ENCODE measurements around the gene ZNF580. TPM values are rescaled to one million over a fixed set of nuclear protein-coding genes. Genes with fewer than 3 reads are reported as not detected.
A peak's percentile ranks its signal among the peaks of the same experiment; 100 is the strongest.

Gene ZNF580
- total RNA-seq = 10 to 100 TPM; 32.0 to 36.7 TPM
- long read RNA-seq, donor 1, transcript ZNF580-201 (2 exons, 1,261 nt) = major isoform, 11 of 12 reads
- long read RNA-seq, donor 1, partial matches to known transcripts = 0 of 12 reads
- long read RNA-seq, donor 1, other reads (novel, unspliced or antisense) = 0 of 12 reads
- long read RNA-seq, donor 2, transcript ZNF580-201 (2 exons, 1,261 nt) = major isoform, 14 of 23 reads
- long read RNA-seq, donor 2, transcript ZNF580-202 (1 exons, 1,707 nt) = minor isoform, 7 of 23 reads
- long read RNA-seq, donor 2, partial matches to known transcripts = 1 of 23 reads
- long read RNA-seq, donor 2, other reads (novel, unspliced or antisense) = 1 of 23 reads

GRCh38 chr19:55640577-55641425 lies at the start of gene ZNF580:
ZNF580 (plus strand) TSS chr19:55641002; CDS start chr19:55642509, 1,507 bp downstream.
- no peak for DNase-seq (ENCODE audit: low spot score)

GRCh38 chr19:55591555-55591954 lies 49.2 kb upstream of the ZNF580 start:
- intact Hi-C loops (cut with DNase I) = no loop called here
- DNase-seq (ENCODE audit: low spot score) = no peak

More at GRCh38 chr19:55640577-55641425, at the start of gene ZNF580:
- intact Hi-C loops (cut with DNase I) = no loop called here

GRCh38 chr19:55592391-55593090 lies 48.3 kb upstream of the ZNF580 start:
- no peak for DNase-seq (ENCODE audit: low spot score)
- intact Hi-C loops (cut with DNase I) = no loop called here

GRCh38 chr19:55593096-55593772 lies 47.6 kb upstream of the ZNF580 start:
- DNase-seq (ENCODE audit: low spot score) = no peak
- intact Hi-C loops (cut with DNase I) = no loop called here

- no peak for DNase-seq (ENCODE audit: low spot score)
- intact Hi-C loops (cut with DNase I) = no loop called here
Observed at GRCh38 chr19:55594996-55595545, 45.7 kb upstream of the ZNF580 start.

- intact Hi-C loops (cut with DNase I) = no loop called here
- DNase-seq (ENCODE audit: low spot score) = no peak
Observed at GRCh38 chr19:55596304-55596703, 44.5 kb upstream of the ZNF580 start.

GRCh38 chr19:55597501-55597921 lies 43.3 kb upstream of the ZNF580 start:
- DNase-seq (ENCODE audit: low spot score) = no peak
- intact Hi-C loops (cut with DNase I) = no loop called here

GRCh38 chr19:55598034-55598433 lies 42.8 kb upstream of the ZNF580 start:
- intact Hi-C loops (cut with DNase I) = no loop called here

GRCh38 chr19:55598719-55599467 lies 41.9 kb upstream of the ZNF580 start:
- intact Hi-C loops (cut with DNase I) = no loop called here
- DNase-seq (ENCODE audit: low spot score) = peak; percentile 98

More at GRCh38 chr19:55598034-55598433, 42.8 kb upstream of the ZNF580 start:
- DNase-seq (ENCODE audit: low spot score) = no peak

GRCh38 chr19:55599468-55599841 lies 41.3 kb upstream of the ZNF580 start, which contains the start of gene FIZ1:
FIZ1 (minus strand) TSS chr19:55599517; CDS start chr19:55597865, 1,652 bp downstream.
- intact Hi-C loops (cut with DNase I) = no loop called here

GRCh38 chr19:55599842-55600661 lies 40.8 kb upstream of the ZNF580 start, which contains the start of gene ZNF524:
ZNF524 (plus strand) TSS chr19:55600288; CDS start chr19:55602113, 1,825 bp downstream.
- peak; percentile 95 for DNase-seq (ENCODE audit: low spot score)
- intact Hi-C loops (cut with DNase I) = loop anchor here in 1 of 2 donors (5.0 kb wide), 2 partner anchors 1062 to 1133 kb away; no protein-coding TSS in a partner anchor

More at GRCh38 chr19:55599468-55599841, 41.3 kb upstream of the ZNF580 start, which contains the start of gene FIZ1:
- peak; percentile 99 for DNase-seq (ENCODE audit: low spot score)

- no peak for DNase-seq (ENCODE audit: low spot score)
- intact Hi-C loops (cut with DNase I) = loop anchor here in 1 of 2 donors (5.0 kb wide), 2 partner anchors 1062 to 1133 kb away; no protein-coding TSS in a partner anchor
Observed at GRCh38 chr19:55600662-55601028, 40.2 kb upstream of the ZNF580 start.

- intact Hi-C loops (cut with DNase I) = loop anchor here in 1 of 2 donors (5.0 kb wide), 2 partner anchors 1061 to 1134 kb away; no protein-coding TSS in a partner anchor
Observed at GRCh38 chr19:55601084-55601483, 39.7 kb upstream of the ZNF580 start.

GRCh38 chr19:55602104-55603001 lies 38.4 kb upstream of the ZNF580 start:
- DNase-seq (ENCODE audit: low spot score) = no peak
- intact Hi-C loops (cut with DNase I) = loop anchor here in 1 of 2 donors (5.0 kb wide), 2 partner anchors 1060 to 1135 kb away; no protein-coding TSS in a partner anchor

More at GRCh38 chr19:55601084-55601483, 39.7 kb upstream of the ZNF580 start:
- no peak for DNase-seq (ENCODE audit: low spot score)

- intact Hi-C loops (cut with DNase I) = loop anchor here in 1 of 2 donors (5.0 kb wide), 2 partner anchors 1059 to 1136 kb away; no protein-coding TSS in a partner anchor
- no peak for DNase-seq (ENCODE audit: low spot score)
Observed at GRCh38 chr19:55603115-55603514, 37.7 kb upstream of the ZNF580 start.
